ENCODE measurements around the gene BAZ2A. TPM values are rescaled to one million over a fixed set of nuclear protein-coding genes. Genes with fewer than 3 reads are reported as not detected.

Gene BAZ2A
- total RNA-seq, 1 donor: 57.9 TPM

DNA sequence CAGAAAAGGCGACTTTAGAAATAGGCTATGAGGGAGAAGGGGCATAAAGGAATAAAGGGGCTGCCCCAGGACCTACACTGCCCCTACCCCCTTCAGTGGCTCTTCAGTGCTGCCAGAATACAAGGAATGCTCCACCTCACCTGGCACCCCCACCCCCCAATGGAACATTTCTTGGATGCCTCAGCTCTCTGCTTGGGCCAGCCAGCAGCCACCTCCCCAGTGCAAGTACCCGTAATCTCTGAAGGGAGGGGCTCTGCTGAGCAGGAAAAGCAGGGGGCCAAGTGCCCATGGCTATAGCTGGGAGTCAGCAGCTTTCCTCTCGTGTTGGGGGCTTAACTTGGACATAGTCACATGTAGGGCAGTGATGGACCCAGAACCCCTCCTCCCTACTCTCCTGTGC is 33.3 kb downstream of the BAZ2A start:
- TF ChIP-seq, protein P1, sequence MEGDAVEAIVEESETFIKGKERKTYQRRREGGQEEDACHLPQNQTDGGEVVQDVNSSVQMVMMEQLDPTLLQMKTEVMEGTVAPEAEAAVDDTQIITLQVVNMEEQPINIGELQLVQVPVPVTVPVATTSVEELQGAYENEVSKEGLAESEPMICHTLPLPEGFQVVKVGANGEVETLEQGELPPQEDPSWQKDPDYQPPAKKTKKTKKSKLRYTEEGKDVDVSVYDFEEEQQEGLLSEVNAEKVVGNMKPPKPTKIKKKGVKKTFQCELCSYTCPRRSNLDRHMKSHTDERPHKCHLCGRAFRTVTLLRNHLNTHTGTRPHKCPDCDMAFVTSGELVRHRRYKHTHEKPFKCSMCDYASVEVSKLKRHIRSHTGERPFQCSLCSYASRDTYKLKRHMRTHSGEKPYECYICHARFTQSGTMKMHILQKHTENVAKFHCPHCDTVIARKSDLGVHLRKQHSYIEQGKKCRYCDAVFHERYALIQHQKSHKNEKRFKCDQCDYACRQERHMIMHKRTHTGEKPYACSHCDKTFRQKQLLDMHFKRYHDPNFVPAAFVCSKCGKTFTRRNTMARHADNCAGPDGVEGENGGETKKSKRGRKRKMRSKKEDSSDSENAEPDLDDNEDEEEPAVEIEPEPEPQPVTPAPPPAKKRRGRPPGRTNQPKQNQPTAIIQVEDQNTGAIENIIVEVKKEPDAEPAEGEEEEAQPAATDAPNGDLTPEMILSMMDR (IDR thresholded peaks at IDR 0.05; ENCODE audit: insufficient read depth, low read depth, low read length): no peak
- DNase-seq (ENCODE audit: low read depth): no peak
- H3K4me3 ChIP-seq (ENCODE audit: low read depth, low read length): no peak overlapping the region

DNA sequence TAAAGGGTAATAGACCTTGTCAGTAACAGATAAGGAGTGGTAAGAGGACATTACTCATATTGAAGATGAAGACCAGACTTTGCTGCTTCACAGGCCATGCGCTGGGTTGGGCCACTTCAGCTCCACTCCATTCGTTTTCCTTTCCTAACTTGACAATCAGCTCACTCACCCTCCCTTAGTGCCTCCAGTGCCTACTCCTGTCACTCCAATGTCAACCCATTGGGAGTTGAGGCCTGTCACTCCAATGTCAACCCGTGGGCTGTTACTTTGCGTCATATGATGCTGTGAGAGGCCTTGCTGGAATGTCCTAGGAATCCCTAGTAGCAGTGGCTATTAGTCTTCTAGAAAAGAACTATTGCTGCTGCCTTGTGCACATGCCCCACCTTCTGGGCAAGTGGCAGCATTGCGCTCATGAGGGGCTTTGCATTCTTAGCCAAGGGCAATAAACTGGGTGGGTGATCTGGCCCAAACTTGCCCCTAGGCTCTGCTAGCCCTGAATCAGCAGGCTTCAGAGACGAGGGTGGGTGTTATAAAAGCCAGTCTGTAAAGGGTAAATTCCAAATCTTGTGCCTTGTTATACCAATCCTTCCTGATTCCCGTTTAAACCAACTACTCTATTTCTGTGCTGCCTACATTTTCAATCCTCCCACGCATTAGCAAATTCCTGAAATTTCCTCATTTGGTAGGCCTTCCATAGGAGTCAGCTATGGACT is 36.1 kb downstream of the BAZ2A start:
- TF ChIP-seq, protein P1 (IDR thresholded peaks at IDR 0.05; ENCODE audit: insufficient read depth, low read depth, low read length): peak; percentile 92

DNA sequence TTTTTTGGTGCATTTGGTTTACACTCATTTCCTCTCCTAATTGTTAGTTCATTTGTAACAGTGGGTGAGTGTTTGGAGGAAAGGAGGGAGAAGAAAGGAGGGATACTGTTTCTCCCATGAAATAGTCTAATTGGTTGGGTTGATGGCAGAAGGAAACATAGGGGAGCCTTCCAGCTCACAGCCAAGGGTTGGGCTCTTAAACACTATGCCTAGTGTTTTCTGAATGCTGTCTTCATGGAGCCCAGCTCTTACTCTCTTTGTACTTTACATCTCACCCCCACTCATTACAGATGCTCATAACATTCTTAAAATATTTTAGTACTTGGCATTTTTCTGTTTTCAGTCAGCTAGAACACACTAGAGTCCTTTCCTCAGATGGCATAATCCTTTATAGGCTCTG is 38.2 kb downstream of the BAZ2A start:
- TF ChIP-seq, protein P1 (IDR thresholded peaks at IDR 0.05; ENCODE audit: insufficient read depth, low read depth, low read length): no peak
- no peak overlapping the region for H3K4me3 ChIP-seq (ENCODE audit: low read depth, low read length)
- DNase-seq (ENCODE audit: low read depth): no peak

More for the DNA sequence above, 36.1 kb downstream of the BAZ2A start:
- no peak overlapping the region for H3K4me3 ChIP-seq (ENCODE audit: low read depth, low read length)
- DNase-seq (ENCODE audit: low read depth): peak; percentile 78

DNA sequence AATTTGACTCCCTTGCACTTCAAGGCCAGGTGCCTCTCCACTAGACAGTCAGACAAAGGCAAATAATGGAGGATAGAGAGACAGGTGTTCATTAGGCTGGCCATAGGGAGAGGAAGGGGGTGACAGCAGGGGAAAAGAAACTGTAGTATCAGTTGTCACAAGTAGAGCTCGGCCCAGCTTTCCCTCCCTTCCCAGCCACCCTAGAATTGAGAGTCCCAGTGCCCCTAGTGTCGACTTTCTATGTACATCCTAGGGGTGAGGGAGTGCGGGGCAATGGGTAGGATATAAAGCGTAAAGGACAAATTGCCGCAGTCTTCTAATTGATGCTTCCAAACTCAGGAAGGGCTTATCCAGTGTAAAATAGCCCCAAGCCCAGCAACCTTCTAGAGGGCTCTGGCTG is 39.0 kb downstream of the BAZ2A start:
- TF ChIP-seq, protein P1 (IDR thresholded peaks at IDR 0.05; ENCODE audit: insufficient read depth, low read depth, low read length): no peak
- no peak overlapping the region for H3K4me3 ChIP-seq (ENCODE audit: low read depth, low read length)

DNA sequence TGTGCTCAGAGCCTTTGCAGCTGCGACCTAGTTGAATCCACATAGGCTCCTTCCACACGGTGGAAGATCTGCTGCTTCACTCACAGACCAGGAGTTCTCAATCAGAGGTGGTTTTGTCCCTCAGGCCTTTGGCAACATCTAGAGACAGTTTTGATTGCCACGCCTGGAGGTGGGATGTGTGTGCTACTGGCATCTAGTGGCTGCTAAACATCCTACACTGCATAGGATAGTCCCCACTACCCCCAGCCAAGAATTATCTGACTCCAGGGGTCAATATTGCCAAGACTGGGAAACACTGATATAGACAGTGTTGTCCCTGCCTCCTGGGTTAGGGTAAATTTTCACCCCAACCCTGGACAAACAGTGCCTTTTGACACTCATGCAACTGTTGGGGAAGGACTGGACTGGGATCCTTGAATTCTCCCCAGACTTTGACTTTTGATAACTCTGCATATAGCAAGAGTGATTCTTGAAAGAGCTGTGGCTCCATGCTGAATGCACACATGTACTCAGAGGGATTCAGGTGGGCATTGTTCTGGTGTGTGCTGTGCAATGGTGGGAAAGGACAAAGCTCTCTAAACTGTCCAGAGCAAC is 39.8 kb downstream of the BAZ2A start:
- DNase-seq (ENCODE audit: low read depth): no peak
- TF ChIP-seq, protein P1 (IDR thresholded peaks at IDR 0.05; ENCODE audit: insufficient read depth, low read depth, low read length): peak; percentile 45
- H3K4me3 ChIP-seq (ENCODE audit: low read depth, low read length): no peak overlapping the region

More for the DNA sequence above, 39.0 kb downstream of the BAZ2A start:
- no peak for DNase-seq (ENCODE audit: low read depth)

DNA sequence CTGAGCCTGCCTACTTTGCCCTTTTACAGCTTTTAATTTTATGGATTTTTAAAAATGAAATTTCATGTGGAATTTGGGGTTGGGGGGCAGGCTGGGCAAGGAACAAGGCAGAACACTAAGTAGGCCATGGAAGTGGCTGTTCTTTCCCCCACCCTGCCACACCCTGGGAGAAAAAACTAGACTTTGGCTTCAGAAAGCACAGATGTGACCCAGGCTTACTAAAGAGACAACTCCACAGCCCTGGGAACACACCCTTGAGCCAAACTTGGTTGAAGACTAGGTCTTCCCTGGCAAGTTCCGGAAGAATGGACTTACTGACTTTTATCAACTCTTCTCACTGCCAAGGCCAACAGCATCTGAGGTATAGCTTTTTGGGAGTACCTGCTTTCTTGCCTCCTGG is 40.3 kb downstream of the BAZ2A start:
- TF ChIP-seq, protein P1 (IDR thresholded peaks at IDR 0.05; ENCODE audit: insufficient read depth, low read depth, low read length): no peak
- H3K4me3 ChIP-seq (ENCODE audit: low read depth, low read length): no peak overlapping the region
- no peak for DNase-seq (ENCODE audit: low read depth)
